ENCODE results near the gene AFG3L2. TPM values are rescaled to one million over a fixed set of nuclear protein-coding genes. Genes with fewer than 3 reads are reported as not detected.

AFG3L2 gene
- total and polyA plus RNA-seq, 9 of the 15 experiments (the other 6 are each of a cell fraction or from before 2014, with no cell fraction given): 24.1 to 109 (median 84.0) TPM

DNA sequence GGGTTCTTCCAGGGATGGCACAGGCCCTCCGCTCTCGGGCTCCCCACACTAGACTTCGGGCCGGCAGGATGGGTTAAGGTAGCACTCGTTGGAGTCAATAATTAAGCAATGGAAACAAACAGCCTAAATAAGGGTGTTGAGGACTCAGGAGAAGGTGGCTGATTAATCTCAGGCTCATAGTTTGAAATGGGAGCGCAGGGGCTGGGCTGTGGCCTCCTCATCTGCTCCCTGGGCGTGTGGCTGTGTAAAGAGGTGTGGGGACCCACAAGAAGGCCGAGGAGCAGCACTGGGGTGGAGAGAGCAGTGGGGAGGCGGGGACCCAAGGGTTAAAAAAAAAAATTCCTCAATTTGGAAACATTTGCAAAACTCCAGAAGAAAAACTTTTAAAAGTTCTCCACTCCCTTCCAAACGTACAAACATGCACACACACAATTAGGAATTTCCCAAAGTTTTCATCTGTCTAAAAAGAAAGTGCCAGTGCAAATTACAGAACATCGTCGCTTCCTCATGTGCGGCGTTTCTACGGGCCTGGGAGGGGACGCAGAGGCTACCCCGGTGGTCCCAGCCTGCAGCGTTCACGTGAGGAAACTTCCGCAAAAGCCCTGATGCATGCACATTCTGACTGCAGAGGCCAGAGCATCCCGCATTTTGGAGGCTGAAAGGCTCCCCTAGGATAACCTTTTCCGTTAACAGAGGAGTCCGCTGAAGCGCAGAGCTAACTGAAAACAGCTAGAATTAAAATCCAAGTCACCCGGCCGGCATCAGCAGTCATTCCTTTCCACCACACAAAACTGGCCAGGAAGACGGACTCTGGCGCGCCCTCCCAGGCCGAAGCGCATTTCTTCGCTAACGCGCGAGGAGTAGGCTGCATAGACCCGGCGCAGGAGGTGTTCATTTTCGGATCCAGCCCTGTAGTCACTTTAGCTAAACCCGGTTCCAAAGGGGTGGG is 70.0 kb downstream of the AFG3L2 start (continued):
- TF ChIP-seq RBFOX2 (IDR thresholded peaks at IDR 0.05; ENCODE audit: low read depth, low read length) (0 out of 2 replicates have a peak, but pooled peaks have one; percentile 4), NFE2 (IDR thresholded peaks at IDR 0.05; ENCODE audit: low read depth) (no peak), ZKSCAN1 (IDR thresholded peaks at IDR 0.05; ENCODE audit: low read depth, low read length) (no peak), ZSCAN29 (IDR thresholded peaks at IDR 0.05) (peak; percentile 67; the same call in 1 of the 2 replicates), CBX5 (IDR thresholded peaks at IDR 0.05; ENCODE audit: borderline replicate concordance, low read depth) (no peak)
- TF ChIP-seq, protein P1, sequence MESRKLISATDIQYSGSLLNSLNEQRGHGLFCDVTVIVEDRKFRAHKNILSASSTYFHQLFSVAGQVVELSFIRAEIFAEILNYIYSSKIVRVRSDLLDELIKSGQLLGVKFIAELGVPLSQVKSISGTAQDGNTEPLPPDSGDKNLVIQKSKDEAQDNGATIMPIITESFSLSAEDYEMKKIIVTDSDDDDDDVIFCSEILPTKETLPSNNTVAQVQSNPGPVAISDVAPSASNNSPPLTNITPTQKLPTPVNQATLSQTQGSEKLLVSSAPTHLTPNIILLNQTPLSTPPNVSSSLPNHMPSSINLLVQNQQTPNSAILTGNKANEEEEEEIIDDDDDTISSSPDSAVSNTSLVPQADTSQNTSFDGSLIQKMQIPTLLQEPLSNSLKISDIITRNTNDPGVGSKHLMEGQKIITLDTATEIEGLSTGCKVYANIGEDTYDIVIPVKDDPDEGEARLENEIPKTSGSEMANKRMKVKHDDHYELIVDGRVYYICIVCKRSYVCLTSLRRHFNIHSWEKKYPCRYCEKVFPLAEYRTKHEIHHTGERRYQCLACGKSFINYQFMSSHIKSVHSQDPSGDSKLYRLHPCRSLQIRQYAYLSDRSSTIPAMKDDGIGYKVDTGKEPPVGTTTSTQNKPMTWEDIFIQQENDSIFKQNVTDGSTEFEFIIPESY (CRISPR knock-in tag; IDR thresholded peaks at IDR 0.05): peak; percentile 86; the same call in 1 of the 2 replicates

DNA sequence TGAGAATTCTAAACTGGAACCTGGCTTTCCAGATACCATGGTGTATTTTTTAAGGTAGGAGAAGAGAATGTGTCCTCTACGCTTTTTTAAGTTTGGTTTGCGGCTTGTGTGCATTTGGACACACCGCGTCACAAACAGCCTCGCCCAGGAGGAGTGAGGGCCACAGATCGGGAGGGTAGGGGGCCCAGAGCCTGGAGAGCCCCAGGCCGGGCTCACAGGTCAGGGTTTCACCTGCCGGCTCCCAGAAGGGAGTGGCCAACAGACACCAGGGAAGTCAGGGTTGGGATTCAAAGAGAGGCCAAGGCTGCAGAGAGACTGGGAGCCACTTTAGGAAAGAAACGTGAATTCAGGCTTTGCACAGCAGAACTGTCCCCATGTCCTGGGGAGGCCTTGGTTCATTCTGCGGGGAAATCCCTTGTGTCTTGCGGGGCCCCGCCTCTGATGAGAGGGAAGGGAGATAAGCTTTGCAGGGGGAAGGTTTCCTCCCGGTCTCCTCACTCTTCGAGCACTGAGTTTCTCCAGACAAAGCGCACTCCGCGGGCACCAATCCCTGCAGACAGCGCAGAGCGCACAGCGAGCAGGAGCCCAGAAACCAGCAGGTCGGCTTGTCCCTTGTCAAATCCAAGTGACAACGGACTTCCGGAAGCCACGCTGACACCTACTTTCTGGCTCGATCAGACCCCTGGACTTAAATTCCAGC is 70.9 kb downstream of the AFG3L2 start:
- H3K9me3 ChIP-seq (replicated peaks; ENCODE audit: control insufficient read depth, insufficient read depth, low read depth, low read length): peaks cover 13% of the 10 kb centered on the region
- peak; percentile 45 for ATAC-seq
- H3K4me2 ChIP-seq (ENCODE audit: insufficient read depth, low read length): peak overlapping the region; percentile 69
- ChIA-PET POLR2A (interaction anchor here (1.0 to 4.3 kb wide), 4 partner anchors 10 to 34 kb away, joined by 3 to 19 read pairs (median 9); no protein-coding TSS in a partner anchor), CTCF (ENCODE audit: low intra/inter-chr PET ratio) (no interaction called here)
- H3K4me3 ChIP-seq: no peak overlapping the region
- intact Hi-C loops (cut with micrococcal nuclease): no loop called here
- no peaks in the 10 kb centered on the region for H3K27me3 ChIP-seq (ENCODE audit: control insufficient read depth in 2 of 2, insufficient read depth in 2 of 2, low read length in 2 of 2)
- BruUV-seq (replicated peaks): no TSS peak
- peak overlapping the region; percentile 11 to 76; a peak in 2 of 4 replicates for H3K9ac ChIP-seq (ENCODE audit: insufficient read depth in 1 of 2, low read depth in 2 of 2, low read length in 2 of 2)
- peak overlapping the region; percentile 86 for H2AFZ ChIP-seq (ENCODE audit: low read depth, low read length)
- no peaks in the 10 kb centered on the region for H4K20me1 ChIP-seq (replicated peaks; ENCODE audit: control insufficient read depth, insufficient read depth, low read length)
- H3K27ac ChIP-seq (ENCODE audit: extremely low read depth, low read depth, low read length): peak overlapping the region; percentile 31; the same call in 2 of the 3 replicates
- in situ Hi-C loops (cut with MboI): no loop called here
- peaks cover 29% of the 10 kb centered on the region for H3K79me2 ChIP-seq (ENCODE audit: control insufficient read depth, insufficient read depth, low read length)
- H3K4me1 ChIP-seq (replicated peaks in 1 of 2; ENCODE audit: control insufficient read depth in 2 of 2, insufficient read depth in 2 of 2, low read length in 2 of 2): peaks cover 57 to 76% of the 10 kb centered on the region in 2 experiments
- H3K36me3 ChIP-seq (ENCODE audit: control insufficient read depth, insufficient read depth, low read length): peaks cover 16% of the 10 kb centered on the region; the same call in 2 of the 3 replicates
- H3K9me1 ChIP-seq (ENCODE audit: control insufficient read depth, insufficient read depth, low read length): peaks cover 4% of the 10 kb centered on the region
- peak; percentile 71 for FAIRE-seq
- whole genome bisulfite sequencing (ENCODE audit: insufficient coverage, low coverage, missing lambda C conversion rate): 21% methylated on average over 23 of the region's 25 CpGs
- peak in 2 of 4 experiments; percentile 71 to 80 for DNase-seq (ENCODE audit: extremely low read depth in 1 of 4, low spot score in 3 of 4)
- TF ChIP-seq NCOA1 (IDR thresholded peaks at IDR 0.05; ENCODE audit: low read depth) (no peak), ILF3 (IDR thresholded peaks at IDR 0.05; ENCODE audit: borderline replicate concordance) (no peak), ZNF766 (CRISPR knock-in tag; conservative IDR thresholded peaks at IDR 0.05) (0 out of 2 replicates have a peak, but pooled peaks have one; percentile 46), CBFB (CRISPR knock-in tag; IDR thresholded peaks at IDR 0.05) (no peak), RCOR1 (IDR thresholded peaks at IDR 0.05; ENCODE audit: borderline replicate concordance in 1 of 2, low read depth in 2 of 2, low read length in 2 of 2) (peak in 1 of 2 experiments; percentile 55; a peak in 1 of 4 replicates), ETV1 (tag; conservative IDR thresholded peaks at IDR 0.05; ENCODE audit: low read depth) (peak; percentile 55), ZNF217 (CRISPR knock-in tag; IDR thresholded peaks at IDR 0.05) (no peak)
- TF ChIP-seq, protein P2, sequence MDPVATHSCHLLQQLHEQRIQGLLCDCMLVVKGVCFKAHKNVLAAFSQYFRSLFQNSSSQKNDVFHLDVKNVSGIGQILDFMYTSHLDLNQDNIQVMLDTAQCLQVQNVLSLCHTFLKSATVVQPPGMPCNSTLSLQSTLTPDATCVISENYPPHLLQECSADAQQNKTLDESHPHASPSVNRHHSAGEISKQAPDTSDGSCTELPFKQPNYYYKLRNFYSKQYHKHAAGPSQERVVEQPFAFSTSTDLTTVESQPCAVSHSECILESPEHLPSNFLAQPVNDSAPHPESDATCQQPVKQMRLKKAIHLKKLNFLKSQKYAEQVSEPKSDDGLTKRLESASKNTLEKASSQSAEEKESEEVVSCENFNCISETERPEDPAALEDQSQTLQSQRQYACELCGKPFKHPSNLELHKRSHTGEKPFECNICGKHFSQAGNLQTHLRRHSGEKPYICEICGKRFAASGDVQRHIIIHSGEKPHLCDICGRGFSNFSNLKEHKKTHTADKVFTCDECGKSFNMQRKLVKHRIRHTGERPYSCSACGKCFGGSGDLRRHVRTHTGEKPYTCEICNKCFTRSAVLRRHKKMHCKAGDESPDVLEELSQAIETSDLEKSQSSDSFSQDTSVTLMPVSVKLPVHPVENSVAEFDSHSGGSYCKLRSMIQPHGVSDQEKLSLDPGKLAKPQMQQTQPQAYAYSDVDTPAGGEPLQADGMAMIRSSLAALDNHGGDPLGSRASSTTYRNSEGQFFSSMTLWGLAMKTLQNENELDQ (CRISPR knock-in tag; IDR thresholded peaks at IDR 0.05; ENCODE audit: borderline replicate concordance): no peak
